ENCODE results near the gene GNAL.

Gene GNAL

DNA sequence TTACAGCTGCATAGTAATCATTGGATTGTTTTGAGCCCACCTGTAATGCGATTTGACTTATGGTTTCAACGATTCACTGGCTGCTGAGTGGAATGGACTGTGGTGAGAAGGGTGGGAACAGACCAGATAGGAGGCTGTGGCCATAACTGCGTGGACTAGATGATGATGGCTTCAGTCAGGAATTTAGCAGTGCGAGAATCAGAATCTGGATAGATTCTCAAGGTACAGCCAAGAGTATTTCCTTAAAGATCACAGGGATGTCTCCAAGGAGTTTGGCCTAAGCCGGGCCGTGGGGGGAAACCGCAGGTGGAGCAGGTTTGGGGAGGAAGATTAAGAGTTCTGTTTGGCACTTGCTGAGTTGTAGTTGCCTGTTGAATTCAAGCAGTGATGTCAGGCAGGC is 118.2 kb downstream of the GNAL start:
- DNase-seq, result no peak
- Histone ChIP-seq H3K4me3 (ENCODE audit: low read depth, low read length) (no peak overlapping the region), H3K36me3 (no peaks in the 10 kb centered on the region), H3K27ac (no peak overlapping the region), H3K9me3 (ENCODE audit: severe bottlenecking) (no peaks in the 10 kb centered on the region), H3K27me3 (ENCODE audit: insufficient read depth, low read depth, severe bottlenecking) (no peaks in the 10 kb centered on the region)
- TF ChIP-seq, protein P1, sequence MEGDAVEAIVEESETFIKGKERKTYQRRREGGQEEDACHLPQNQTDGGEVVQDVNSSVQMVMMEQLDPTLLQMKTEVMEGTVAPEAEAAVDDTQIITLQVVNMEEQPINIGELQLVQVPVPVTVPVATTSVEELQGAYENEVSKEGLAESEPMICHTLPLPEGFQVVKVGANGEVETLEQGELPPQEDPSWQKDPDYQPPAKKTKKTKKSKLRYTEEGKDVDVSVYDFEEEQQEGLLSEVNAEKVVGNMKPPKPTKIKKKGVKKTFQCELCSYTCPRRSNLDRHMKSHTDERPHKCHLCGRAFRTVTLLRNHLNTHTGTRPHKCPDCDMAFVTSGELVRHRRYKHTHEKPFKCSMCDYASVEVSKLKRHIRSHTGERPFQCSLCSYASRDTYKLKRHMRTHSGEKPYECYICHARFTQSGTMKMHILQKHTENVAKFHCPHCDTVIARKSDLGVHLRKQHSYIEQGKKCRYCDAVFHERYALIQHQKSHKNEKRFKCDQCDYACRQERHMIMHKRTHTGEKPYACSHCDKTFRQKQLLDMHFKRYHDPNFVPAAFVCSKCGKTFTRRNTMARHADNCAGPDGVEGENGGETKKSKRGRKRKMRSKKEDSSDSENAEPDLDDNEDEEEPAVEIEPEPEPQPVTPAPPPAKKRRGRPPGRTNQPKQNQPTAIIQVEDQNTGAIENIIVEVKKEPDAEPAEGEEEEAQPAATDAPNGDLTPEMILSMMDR (IDR thresholded peaks at IDR 0.05; ENCODE audit: low read depth, low read length), result no peak

DNA sequence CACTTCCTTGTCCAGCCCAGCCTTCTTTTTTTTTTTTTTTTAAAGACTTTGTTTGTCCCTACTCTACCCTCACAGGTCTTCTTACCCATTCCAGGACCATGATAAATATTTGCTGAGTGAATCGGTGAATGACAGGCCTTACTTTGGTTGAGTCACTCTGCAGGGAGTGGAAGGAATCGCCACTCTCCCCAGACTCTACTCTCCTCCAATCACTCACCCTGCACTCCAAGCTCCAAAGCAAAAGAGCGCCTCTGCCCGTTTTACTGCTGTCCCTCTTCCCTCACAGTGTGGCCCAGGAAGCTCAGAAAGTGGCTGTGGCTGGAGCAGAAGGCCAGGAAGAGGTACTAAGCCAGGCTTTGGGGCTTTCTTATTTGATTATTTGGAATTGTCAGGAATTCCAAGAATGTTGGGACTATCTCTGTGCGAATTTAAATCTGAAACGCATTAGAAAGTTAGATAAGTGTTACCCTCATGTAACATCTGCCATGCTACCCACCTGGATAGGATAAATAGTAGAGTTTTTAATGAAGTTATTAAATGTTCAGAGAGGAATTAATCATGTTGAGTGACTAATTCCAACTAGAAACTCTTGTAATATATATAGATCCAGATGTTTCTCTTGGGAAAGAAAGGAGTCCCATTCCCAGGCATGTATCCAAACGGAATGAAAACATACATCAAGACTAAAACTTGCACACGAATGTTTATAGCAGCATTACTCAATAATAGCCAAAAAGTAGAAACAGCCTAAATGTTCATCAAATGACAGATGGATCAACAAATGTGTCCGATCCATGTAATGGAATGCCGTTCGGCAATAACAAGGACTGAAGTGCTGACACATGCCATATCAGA is 119.2 kb downstream of the GNAL start:
- H3K36me3 ChIP-seq, result no peaks in the 10 kb centered on the region
- DNase-seq, result no peak
- H3K27ac ChIP-seq, result no peak overlapping the region
- no peaks in the 10 kb centered on the region for H3K9me3 ChIP-seq (ENCODE audit: severe bottlenecking)
- TF ChIP-seq, protein P1 (IDR thresholded peaks at IDR 0.05; ENCODE audit: low read depth, low read length), result no peak
- no peaks in the 10 kb centered on the region for H3K27me3 ChIP-seq (ENCODE audit: insufficient read depth, low read depth, severe bottlenecking)
- no peak overlapping the region for H3K4me3 ChIP-seq (ENCODE audit: low read depth, low read length)

DNA sequence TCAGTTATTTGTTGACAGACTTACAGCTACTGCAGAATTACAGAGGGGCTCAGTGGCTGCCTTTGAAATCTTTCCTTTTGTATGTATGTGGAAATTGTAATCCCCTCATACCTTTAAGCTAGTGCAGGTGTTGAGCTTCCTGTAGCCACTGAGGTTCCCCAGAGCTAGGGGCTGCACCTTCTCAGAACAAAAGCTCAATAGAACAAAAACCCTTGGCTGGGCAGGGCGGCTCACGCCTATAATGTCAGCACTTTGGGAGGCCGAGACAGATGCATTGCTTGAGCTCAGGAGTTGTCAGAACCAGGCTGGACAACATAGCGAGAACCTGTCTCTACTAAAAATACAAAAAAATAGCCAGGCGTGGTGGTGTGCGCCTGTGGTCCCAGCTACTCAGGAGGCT is 120.8 kb downstream of the GNAL start:
- Histone ChIP-seq H3K27me3 (ENCODE audit: insufficient read depth, low read depth, severe bottlenecking) (no peaks in the 10 kb centered on the region), H3K36me3 (no peaks in the 10 kb centered on the region), H3K9me3 (ENCODE audit: severe bottlenecking) (no peaks in the 10 kb centered on the region), H3K4me3 (ENCODE audit: low read depth, low read length) (no peak overlapping the region), H3K27ac (no peak overlapping the region)
- no peak for DNase-seq
- TF ChIP-seq, protein P1 (IDR thresholded peaks at IDR 0.05; ENCODE audit: low read depth, low read length), result no peak

DNA sequence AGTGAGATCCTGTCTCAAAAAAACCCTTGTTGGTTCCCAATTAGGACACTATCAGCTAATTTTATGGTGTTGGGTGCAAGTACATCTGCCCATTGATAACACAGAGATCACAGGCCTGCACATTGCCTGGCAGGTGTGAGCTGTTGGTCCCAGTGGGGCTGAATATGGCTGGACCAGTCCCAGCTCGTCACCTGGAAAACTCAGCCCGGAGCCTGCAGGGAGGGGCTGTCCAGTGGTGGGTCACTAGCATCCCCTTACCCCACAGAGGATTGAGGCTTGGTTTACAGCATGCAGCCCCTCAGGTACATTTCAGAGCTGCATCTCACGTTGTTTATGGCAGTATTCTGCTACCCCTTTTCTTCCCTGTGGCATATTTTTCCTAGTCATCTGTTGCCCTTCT is 121.3 kb downstream of the GNAL start:
- Histone ChIP-seq H3K27ac (no peak overlapping the region), H3K4me3 (ENCODE audit: low read depth, low read length) (no peak overlapping the region), H3K27me3 (ENCODE audit: insufficient read depth, low read depth, severe bottlenecking) (no peaks in the 10 kb centered on the region), H3K9me3 (ENCODE audit: severe bottlenecking) (no peaks in the 10 kb centered on the region), H3K36me3 (no peaks in the 10 kb centered on the region)
- TF ChIP-seq, protein P1 (IDR thresholded peaks at IDR 0.05; ENCODE audit: low read depth, low read length), result no peak
- no peak for DNase-seq

DNA sequence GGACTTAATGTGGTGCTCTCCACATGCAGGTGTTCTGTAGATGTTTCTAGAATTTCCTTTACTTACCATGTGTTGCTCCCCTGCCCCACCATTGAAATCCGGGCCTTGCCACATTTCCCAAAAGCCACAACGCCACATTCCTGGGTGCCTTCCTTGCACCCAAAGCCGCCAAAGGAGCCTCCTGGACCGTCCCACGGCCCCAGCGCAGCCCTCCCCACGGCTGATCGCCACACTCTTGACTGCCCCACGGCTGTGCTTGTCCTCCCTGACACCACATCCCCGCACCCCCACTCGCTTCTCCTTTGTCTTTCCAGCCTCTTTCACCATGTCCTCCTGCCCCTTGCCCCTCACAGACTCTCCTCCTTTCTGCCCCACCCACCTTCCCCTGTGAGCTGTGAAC is 121.9 kb downstream of the GNAL start:
- H3K9me3 ChIP-seq (ENCODE audit: severe bottlenecking), result no peaks in the 10 kb centered on the region
- no peak for DNase-seq

More for the DNA sequence above, 121.9 kb downstream of the GNAL start:
- Histone ChIP-seq H3K36me3 (no peaks in the 10 kb centered on the region), H3K27ac (no peak overlapping the region), H3K4me3 (ENCODE audit: low read depth, low read length) (no peak overlapping the region), H3K27me3 (ENCODE audit: insufficient read depth, low read depth, severe bottlenecking) (no peaks in the 10 kb centered on the region)
- TF ChIP-seq, protein P1 (IDR thresholded peaks at IDR 0.05; ENCODE audit: low read depth, low read length), result no peak
